ENCODE results near the gene COBL.

DNA sequence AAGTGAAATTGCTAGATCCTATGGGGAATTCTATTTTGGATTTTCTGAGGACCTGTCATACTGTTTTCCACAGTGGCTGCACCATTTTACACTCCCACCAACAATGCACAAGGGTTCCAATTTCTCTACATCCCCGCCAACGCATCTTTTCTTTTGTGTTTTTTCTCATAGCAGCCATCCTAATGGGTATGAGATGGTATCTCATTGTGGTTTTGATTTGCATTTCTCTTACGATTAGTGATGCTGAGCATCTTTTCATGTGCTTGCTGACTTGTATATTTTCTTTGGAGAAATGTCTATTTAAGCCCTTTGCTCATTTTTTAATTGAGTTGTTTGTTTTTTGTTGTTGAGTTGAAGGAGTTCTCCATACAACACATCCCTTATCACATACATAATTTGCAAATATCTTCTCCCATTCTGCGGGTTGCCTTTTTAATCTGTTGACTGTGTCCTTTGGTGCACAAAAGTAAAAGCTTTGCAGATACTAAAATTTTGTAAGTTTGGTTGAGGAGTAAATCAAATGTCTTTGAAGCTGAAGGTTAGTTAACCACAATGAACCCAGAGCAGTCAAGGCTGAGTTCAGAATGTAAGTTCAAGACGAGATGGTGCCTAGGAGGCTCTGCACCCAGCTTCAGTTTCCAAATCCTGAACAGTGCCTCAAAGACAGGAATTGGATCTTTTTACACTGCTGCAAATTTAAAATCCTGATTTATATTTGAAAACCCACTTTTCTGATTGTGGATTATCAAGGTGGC lies 195.4 kb downstream of the COBL start:
- TF ChIP-seq TAF1 (IDR thresholded peaks at IDR 0.05; ENCODE audit: low read depth) (no peak), YY1 (IDR thresholded peaks at IDR 0.05; ENCODE audit: low read depth) (no peak), CREB1 (IDR thresholded peaks at IDR 0.05; ENCODE audit: low read depth) (no peak), CEBPB (IDR thresholded peaks at IDR 0.05) (no peak), EP300 (IDR thresholded peaks at IDR 0.05; ENCODE audit: borderline replicate concordance) (no peak), RAD21 (IDR thresholded peaks at IDR 0.05; ENCODE audit: low read depth) (no peak), FOXM1 (IDR thresholded peaks at IDR 0.05; ENCODE audit: borderline replicate concordance, low read depth) (no peak), EGR1 (IDR thresholded peaks at IDR 0.05) (no peak), TCF12 (IDR thresholded peaks at IDR 0.05; ENCODE audit: low read depth) (no peak)
- TF ChIP-seq, protein P1, sequence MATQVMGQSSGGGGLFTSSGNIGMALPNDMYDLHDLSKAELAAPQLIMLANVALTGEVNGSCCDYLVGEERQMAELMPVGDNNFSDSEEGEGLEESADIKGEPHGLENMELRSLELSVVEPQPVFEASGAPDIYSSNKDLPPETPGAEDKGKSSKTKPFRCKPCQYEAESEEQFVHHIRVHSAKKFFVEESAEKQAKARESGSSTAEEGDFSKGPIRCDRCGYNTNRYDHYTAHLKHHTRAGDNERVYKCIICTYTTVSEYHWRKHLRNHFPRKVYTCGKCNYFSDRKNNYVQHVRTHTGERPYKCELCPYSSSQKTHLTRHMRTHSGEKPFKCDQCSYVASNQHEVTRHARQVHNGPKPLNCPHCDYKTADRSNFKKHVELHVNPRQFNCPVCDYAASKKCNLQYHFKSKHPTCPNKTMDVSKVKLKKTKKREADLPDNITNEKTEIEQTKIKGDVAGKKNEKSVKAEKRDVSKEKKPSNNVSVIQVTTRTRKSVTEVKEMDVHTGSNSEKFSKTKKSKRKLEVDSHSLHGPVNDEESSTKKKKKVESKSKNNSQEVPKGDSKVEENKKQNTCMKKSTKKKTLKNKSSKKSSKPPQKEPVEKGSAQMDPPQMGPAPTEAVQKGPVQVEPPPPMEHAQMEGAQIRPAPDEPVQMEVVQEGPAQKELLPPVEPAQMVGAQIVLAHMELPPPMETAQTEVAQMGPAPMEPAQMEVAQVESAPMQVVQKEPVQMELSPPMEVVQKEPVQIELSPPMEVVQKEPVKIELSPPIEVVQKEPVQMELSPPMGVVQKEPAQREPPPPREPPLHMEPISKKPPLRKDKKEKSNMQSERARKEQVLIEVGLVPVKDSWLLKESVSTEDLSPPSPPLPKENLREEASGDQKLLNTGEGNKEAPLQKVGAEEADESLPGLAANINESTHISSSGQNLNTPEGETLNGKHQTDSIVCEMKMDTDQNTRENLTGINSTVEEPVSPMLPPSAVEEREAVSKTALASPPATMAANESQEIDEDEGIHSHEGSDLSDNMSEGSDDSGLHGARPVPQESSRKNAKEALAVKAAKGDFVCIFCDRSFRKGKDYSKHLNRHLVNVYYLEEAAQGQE (IDR thresholded peaks at IDR 0.05; ENCODE audit: low read depth) = no peak
- TF ChIP-seq, protein P2, sequence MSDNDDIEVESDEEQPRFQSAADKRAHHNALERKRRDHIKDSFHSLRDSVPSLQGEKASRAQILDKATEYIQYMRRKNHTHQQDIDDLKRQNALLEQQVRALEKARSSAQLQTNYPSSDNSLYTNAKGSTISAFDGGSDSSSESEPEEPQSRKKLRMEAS (IDR thresholded peaks at IDR 0.05) = no peak
